ENCODE results near the gene GNG7.

GNG7 gene

GRCh38 chr19:2461751-2462634 lies 240.5 kb downstream of the GNG7 start:
- TF ChIP-seq CTCF (conservative IDR thresholded peaks at IDR 0.05; ENCODE audit: low read depth, low read length), result peak; percentile 43
- peak; percentile 50 for DNase-seq (ENCODE audit: low read depth)
- H3K4me3 ChIP-seq (ENCODE audit: low read depth, low read length), result peak overlapping the region; percentile 78
